GM08714 (cell line): ENCODE results near the gene DCTN2.
"Not testable (repeated sequence)": the region's sequence is repeated elsewhere in the genome, so short reads cannot be mapped to it uniquely, and the experiment has no call there.

Experiments
- H3K4me3 ChIP-seq: fragments of 200-500 bp; sonication (Bioruptor generic); 2 replicates; pipeline ENCODE4 v1.5.1; 2014; ENCODE audit warnings: mild to moderate bottlenecking, low read length, inconsistent platforms
- ZNF274 ChIP-seq: IDR thresholded peaks from 2 replicates; pipeline ENCODE4 v1.6.1; 2012; ENCODE audit warnings: mild to moderate bottlenecking, low read depth, low read length

The DCTN2 gene

GRCh38 chr12:57521525-57522010 is 25.4 kb downstream of the DCTN2 start:
- no peak for TF ChIP-seq ZNF274
- peak overlapping the region; percentile 54; the same call in 1 of the 2 replicates for H3K4me3 ChIP-seq

DNA sequence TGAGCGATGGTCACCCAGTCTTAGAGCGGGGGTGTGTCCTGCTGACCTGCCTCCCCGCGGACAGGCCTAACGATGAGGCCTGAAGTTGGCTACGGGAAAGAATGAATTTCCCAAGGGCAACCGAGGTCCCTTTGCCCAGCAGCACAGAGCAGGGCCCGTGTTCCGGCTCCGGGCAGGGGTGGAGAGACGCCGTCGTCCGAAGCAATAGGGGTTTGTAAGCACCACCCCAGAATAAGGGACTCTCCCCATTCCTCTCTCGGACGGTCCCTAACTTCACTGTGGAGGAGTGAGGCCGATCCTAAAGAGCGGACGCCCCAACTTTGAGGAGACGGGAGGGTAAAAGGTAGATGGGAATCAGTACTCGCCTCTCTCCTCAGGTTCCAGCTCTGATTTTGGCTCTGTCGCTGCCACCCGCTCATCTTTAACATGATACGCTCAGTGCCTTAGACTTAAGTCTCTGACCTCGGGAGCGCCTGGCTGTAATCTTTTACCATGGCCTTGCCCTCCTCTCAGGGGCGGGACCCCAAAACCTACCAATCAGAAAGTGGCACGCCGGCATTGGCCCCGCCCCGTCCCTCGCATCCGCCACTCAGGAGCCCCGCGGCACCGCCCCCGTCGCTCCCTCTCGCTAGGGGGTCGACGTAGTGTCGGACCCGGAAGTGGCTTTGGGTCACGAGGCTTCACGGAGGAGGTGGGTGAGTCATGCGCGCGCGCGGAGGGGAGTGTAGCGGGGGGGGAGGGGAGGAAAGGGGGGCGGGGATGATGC is 26.8 kb downstream of the DCTN2 start, which contains the start of gene DDIT3:
DDIT3 (minus strand) TSS at position 462 of the 766 bp plus-strand sequence. CDS start 3,108 bp downstream, outside the sequence.
- peak within 1 kb of the TSS; percentile 89 for H3K4me3 ChIP-seq
- TF ChIP-seq ZNF274: no peak

GRCh38 chr12:57519796-57520052 is 27.3 kb downstream of the DCTN2 start:
- TF ChIP-seq ZNF274: no peak
- peak overlapping the region; percentile 89 for H3K4me3 ChIP-seq

GRCh38 chr12:57518920-57519795 is 27.8 kb downstream of the DCTN2 start:
- TF ChIP-seq ZNF274: no peak
- peak overlapping the region; percentile 89 for H3K4me3 ChIP-seq

DNA sequence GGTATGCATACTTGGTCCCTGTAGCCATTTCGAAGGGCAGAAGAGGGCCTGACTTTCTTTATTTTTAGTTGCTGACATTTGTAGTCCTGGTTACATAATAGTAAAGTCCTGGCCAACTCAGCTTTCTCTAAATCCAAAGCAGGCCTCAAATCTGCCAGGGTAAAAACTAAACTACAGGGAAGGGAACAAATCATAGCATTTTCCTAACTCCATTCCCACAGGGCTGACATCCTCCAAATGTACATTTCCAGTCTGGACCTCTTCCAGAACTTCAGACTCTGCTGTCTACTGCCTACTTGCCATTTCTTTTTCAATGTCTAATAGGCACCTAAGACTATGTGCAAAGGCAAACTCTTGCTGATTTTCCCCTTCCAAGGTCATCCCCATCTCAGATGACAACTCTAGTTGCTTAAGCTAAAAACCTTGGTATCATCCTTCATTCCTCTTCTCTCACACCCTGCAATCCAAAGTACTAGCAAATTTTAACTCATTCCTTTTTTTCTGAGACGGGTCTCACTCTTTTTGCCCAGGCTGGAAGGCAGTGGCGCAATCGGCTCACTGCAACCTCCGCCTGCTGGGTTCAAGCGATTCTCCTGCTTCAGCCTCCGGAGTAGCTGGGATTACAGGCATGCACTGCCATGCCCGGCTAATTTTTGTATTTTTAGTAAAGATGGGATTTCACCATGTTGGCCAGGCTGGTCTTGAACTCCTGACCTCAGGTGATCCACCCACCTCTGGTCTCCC is 28.6 kb downstream of the DCTN2 start:
- no peak for TF ChIP-seq ZNF274
- peak overlapping the region; percentile 89; the same call in 1 of the 2 replicates for H3K4me3 ChIP-seq

- H3K4me3 ChIP-seq: not testable (repeated sequence)
Measured at GRCh38 chr12:57517718-57518117, 29.3 kb downstream of the DCTN2 start.

DNA sequence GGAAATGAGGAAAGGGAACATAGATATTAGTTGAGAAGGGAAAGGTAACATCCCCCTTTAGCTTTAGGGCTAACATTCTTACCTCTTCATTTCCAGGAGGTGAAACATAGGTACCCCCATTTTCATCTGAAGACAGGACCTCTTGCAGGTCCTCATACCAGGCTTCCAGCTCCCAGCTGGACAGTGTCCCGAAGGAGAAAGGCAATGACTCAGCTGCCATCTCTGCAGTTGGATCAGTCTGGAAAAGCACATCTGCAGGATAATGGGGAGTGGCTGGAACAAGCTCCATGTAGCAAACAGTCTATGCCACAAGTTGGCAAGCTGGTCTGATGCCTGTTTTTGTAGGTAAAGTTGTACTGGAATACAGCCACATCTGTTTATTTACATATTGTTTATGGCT is 29.8 kb downstream of the DCTN2 start:
- H3K4me3 ChIP-seq: no peak overlapping the region
- no peak for TF ChIP-seq ZNF274

DNA sequence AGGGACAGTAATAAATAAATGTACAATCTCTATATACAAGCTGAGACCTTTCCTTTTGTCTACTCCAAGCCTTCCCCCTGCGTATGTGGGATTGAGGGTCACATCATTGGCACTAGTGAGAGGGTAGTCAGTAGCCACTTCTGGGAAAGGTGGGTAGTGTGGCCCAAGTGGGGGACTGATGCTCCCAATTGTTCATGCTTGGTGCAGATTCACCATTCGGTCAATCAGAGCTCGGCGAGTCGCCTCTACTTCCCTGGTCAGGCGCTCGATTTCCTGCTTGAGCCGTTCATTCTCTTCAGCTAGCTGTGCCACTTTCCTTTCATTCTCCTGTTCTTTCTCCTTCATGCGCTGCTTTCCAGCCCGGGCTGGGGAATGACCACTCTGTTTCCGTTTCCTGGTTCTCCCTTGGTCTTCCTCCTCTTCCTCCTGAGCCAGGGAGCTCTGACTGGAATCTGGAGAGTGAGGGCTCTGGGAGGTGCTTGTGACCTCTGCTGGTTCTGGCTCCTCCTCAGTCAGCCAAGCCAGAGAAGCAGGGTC is 30.3 kb downstream of the DCTN2 start:
- TF ChIP-seq ZNF274: no peak
- no peak overlapping the region for H3K4me3 ChIP-seq

GRCh38 chr12:57515934-57516541 is 31.0 kb downstream of the DCTN2 start:
- TF ChIP-seq ZNF274: no peak
- no peak overlapping the region for H3K4me3 ChIP-seq

DNA sequence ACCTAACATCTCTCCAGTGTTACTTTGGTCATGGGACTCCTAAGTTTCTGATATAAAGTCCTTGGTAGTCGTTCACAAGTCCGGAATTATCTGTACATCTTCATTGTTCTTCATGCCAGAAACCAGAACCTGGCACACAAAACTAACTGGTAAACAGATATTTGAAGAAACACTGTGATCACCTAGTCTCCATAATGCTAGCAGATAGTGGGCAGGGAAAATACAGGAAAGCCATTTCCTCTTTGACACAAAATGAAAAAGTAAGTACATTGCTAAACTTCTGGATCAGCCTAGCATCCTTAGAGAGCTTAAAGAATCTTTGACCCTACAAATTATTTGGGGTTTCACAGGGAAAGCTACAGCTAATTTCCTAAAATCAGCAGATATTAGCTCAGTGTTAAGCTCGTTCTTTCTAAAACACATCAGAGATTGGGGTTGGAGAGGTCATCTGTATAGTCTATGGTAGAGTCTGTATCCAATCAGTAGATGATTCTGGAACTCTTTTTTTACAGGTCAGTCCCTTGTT is 31.5 kb downstream of the DCTN2 start:
- no peak for TF ChIP-seq ZNF274
- H3K4me3 ChIP-seq: no peak overlapping the region

- H3K4me3 ChIP-seq: no peak overlapping the region
- TF ChIP-seq ZNF274: no peak
Measured at GRCh38 chr12:57514720-57515407, 32.1 kb downstream of the DCTN2 start.

- H3K4me3 ChIP-seq: not testable (repeated sequence)
Measured at GRCh38 chr12:57514246-57514645, 32.7 kb downstream of the DCTN2 start.

GRCh38 chr12:57513677-57514076 is 33.3 kb downstream of the DCTN2 start:
- not testable (repeated sequence) for H3K4me3 ChIP-seq
